ENCODE measurements around the gene PROCA1. TPM values are rescaled to one million over a fixed set of nuclear protein-coding genes. Genes with fewer than 3 reads are reported as not detected.

PROCA1 gene
- polyA plus RNA-seq, 1 donor (not counting 4 experiments of a cell fraction or from before 2014, with no cell fraction given) = 0.39 TPM

DNA sequence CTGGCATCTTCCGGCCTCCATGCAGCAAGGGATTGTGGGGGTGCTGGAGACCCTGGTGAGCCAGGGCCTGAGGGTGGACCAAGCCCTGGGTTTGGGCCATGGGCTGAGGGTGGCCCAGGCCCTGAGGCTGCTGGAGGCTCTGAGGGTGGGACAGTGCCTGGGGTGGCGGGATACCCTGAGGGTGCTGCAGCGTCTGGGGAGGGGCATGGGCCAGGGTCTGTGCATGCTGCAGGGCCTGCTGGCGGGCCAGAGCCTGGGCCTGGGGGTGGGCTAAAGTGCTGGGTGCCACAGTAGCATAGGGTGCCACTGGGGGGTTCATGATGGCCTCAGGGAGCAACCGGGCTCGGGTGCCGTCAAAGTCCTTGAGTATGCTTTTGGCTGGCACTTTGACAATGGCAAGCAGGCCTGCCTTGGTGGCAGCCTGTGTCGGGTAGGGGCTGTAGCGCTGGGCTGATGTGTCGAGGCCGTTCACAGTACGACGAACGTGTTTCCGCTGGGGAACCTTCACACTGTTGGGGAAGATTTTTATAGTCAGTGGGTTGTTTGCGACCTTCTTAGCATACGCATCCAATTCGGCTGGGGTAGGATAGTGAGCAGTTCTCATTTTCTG, 47.7 kb upstream of the PROCA1 start:
- no peak overlapping the region for H3K27ac ChIP-seq (ENCODE audit: control insufficient read depth, insufficient read depth, low read length)
- no peaks in the 10 kb centered on the region for H3K9me3 ChIP-seq (ENCODE audit: control insufficient read depth, low read depth, low read length)
- peaks cover 15% of the 10 kb centered on the region for H3K79me2 ChIP-seq (ENCODE audit: control insufficient read depth, insufficient read depth, low read length)
- TF ChIP-seq, protein P1, sequence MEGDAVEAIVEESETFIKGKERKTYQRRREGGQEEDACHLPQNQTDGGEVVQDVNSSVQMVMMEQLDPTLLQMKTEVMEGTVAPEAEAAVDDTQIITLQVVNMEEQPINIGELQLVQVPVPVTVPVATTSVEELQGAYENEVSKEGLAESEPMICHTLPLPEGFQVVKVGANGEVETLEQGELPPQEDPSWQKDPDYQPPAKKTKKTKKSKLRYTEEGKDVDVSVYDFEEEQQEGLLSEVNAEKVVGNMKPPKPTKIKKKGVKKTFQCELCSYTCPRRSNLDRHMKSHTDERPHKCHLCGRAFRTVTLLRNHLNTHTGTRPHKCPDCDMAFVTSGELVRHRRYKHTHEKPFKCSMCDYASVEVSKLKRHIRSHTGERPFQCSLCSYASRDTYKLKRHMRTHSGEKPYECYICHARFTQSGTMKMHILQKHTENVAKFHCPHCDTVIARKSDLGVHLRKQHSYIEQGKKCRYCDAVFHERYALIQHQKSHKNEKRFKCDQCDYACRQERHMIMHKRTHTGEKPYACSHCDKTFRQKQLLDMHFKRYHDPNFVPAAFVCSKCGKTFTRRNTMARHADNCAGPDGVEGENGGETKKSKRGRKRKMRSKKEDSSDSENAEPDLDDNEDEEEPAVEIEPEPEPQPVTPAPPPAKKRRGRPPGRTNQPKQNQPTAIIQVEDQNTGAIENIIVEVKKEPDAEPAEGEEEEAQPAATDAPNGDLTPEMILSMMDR (optimal IDR thresholded peaks at IDR 0.05 in 1 of 3, IDR thresholded peaks at IDR 0.05 in 1 of 3, conservative IDR thresholded peaks at IDR 0.05 in 1 of 3; ENCODE audit: extremely low read depth in 1 of 3, insufficient read depth in 2 of 3, low read length in 3 of 3) = no peak
- TF ChIP-seq EZH2 (IDR thresholded peaks at IDR 0.05; ENCODE audit: low read length) = no peak
- H3K9ac ChIP-seq (ENCODE audit: control insufficient read depth, extremely low read depth, insufficient read depth, low read length) = no peak overlapping the region
- FAIRE-seq (no peak), DNase-seq (ENCODE audit: low read depth, low spot score) (no peak)
- H4K20me1 ChIP-seq (ENCODE audit: control insufficient read depth, extremely low read depth, insufficient read depth, low read length) = peaks cover 9% of the 10 kb centered on the region
- no peak overlapping the region for H3K4me3 ChIP-seq (ENCODE audit: control insufficient read depth in 2 of 3, extremely low read depth in 1 of 3, insufficient read depth in 2 of 3, low read depth in 1 of 3, low read length in 3 of 3)
- H2AFZ ChIP-seq (ENCODE audit: control insufficient read depth, low read length) = no peak overlapping the region
- H3K27me3 ChIP-seq (ENCODE audit: control insufficient read depth, extremely low read depth, insufficient read depth, low read length) = no peaks in the 10 kb centered on the region
- peaks cover 22 to 31% of the 10 kb centered on the region in 2 experiments for H3K36me3 ChIP-seq (ENCODE audit: control insufficient read depth in 2 of 2, extremely low read depth in 1 of 2, insufficient read depth in 2 of 2, low read length in 2 of 2)
- peaks cover 5% of the 10 kb centered on the region for H3K4me1 ChIP-seq (ENCODE audit: control insufficient read depth, extremely low read depth, insufficient read depth, low read length)
- peaks cover 2% of the 10 kb centered on the region for H3K9me1 ChIP-seq (ENCODE audit: control insufficient read depth, extremely low read depth, insufficient read depth, low read length)
- H3K4me2 ChIP-seq (ENCODE audit: control insufficient read depth, extremely low read depth, insufficient read depth, low read depth, low read length) = no peak overlapping the region
- dilution Hi-C loops (cut with MboI; ENCODE audit: extremely low pct_ligation_motif_present, low sequenced_read_pairs) = no loop called here

DNA sequence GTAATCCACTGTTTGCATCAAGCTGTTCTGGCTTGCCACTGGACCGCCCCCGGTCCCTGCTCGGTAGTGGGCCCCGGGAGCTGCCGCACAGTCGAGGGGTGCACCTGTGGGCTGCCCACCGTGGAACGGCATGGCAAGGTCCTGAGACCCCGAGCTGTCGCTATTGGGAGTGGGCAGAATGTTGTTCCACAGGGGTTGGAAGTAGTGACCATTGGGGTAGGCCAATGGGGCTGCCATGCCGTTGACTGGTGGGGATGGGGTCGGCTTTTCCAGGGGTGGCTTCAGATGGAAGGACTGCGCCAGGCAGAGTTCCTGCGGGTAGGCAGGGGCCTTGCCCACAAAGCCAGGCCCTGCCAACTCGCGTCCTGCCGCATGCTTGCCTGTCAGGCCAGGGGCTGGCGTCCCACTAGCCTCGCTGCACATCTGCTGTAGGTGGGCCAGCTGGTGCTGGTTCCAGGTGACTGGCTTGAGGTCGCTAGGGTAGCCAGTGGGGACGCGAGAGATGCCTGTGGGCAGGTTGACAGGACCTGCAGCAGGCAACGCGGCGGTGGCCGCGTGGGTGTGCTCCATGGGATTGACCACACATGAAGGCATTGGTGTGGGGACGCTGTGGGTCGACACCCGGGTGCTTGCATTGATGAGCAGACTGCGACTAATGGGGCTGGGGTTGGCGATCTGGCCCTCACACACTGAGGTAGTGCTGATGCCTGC, 46.9 kb upstream of the PROCA1 start:
- FAIRE-seq = no peak
- H3K9me1 ChIP-seq (ENCODE audit: control insufficient read depth, extremely low read depth, insufficient read depth, low read length) = peaks cover 2% of the 10 kb centered on the region
- no peak overlapping the region for H3K27ac ChIP-seq (ENCODE audit: control insufficient read depth, insufficient read depth, low read length)
- H3K4me1 ChIP-seq (ENCODE audit: control insufficient read depth, extremely low read depth, insufficient read depth, low read length) = peaks cover 5% of the 10 kb centered on the region
- peaks cover 15% of the 10 kb centered on the region for H3K79me2 ChIP-seq (ENCODE audit: control insufficient read depth, insufficient read depth, low read length)
- H3K9ac ChIP-seq (ENCODE audit: control insufficient read depth, extremely low read depth, insufficient read depth, low read length) = no peak overlapping the region
- H3K36me3 ChIP-seq (ENCODE audit: control insufficient read depth in 2 of 2, extremely low read depth in 1 of 2, insufficient read depth in 2 of 2, low read length in 2 of 2) = peaks cover 21 to 31% of the 10 kb centered on the region in 2 experiments
- H3K4me3 ChIP-seq (ENCODE audit: control insufficient read depth in 2 of 3, extremely low read depth in 1 of 3, insufficient read depth in 2 of 3, low read depth in 1 of 3, low read length in 3 of 3) = no peak overlapping the region
- dilution Hi-C loops (cut with MboI; ENCODE audit: extremely low pct_ligation_motif_present, low sequenced_read_pairs) = no loop called here
- DNase-seq (ENCODE audit: low read depth, low spot score) = no peak
- no peaks in the 10 kb centered on the region for H3K9me3 ChIP-seq (ENCODE audit: control insufficient read depth, low read depth, low read length)
- no peak overlapping the region for H3K4me2 ChIP-seq (ENCODE audit: control insufficient read depth, extremely low read depth, insufficient read depth, low read depth, low read length)
- no peak overlapping the region for H2AFZ ChIP-seq (ENCODE audit: control insufficient read depth, low read length)
- peaks cover 9% of the 10 kb centered on the region for H4K20me1 ChIP-seq (ENCODE audit: control insufficient read depth, extremely low read depth, insufficient read depth, low read length)
- no peaks in the 10 kb centered on the region for H3K27me3 ChIP-seq (ENCODE audit: control insufficient read depth, extremely low read depth, insufficient read depth, low read length)
- TF ChIP-seq, protein P1 (optimal IDR thresholded peaks at IDR 0.05 in 1 of 3, IDR thresholded peaks at IDR 0.05 in 1 of 3, conservative IDR thresholded peaks at IDR 0.05 in 1 of 3; ENCODE audit: extremely low read depth in 1 of 3, insufficient read depth in 2 of 3, low read length in 3 of 3) = no peak
- no peak for TF ChIP-seq EZH2 (IDR thresholded peaks at IDR 0.05; ENCODE audit: low read length)

Data from keratinocyte (primary cell).